SK-N-SH (cell line): Measurements from ENCODE around the gene APLP2.

Source experiments
- EP300 ChIP-seq, 2 experiments: IDR thresholded peaks; 2 replicates each; pipeline versions ENCODE4 v1.4.0 to v1.6.1; 2012; ENCODE audit warnings: borderline replicate concordance in 1 of 2, low read depth in 1 of 2, low read length in 1 of 2
- MEF2A ChIP-seq: IDR thresholded peaks from 2 replicates; pipeline ENCODE4 v1.4.0; 2012; ENCODE audit warnings: low read depth, borderline replicate concordance
- NFIC ChIP-seq: IDR thresholded peaks from 2 replicates; pipeline ENCODE4 v1.4.0; 2012; ENCODE audit warnings: borderline replicate concordance
- NRF1 ChIP-seq: IDR thresholded peaks from 2 replicates; pipeline ENCODE4 v1.6.1; 2012; ENCODE audit warnings: low read depth, mild to moderate bottlenecking, low read length
- POLR2AphosphoS5 ChIP-seq: IDR thresholded peaks from 2 replicates; pipeline ENCODE4 v1.6.1; 2012; ENCODE audit warnings: low read depth, low read length
- RAD21 ChIP-seq: IDR thresholded peaks from 2 replicates; pipeline ENCODE4 v1.6.1; 2012; ENCODE audit warnings: mild to moderate bottlenecking, low read length
- SIN3A ChIP-seq: IDR thresholded peaks from 2 replicates; pipeline ENCODE4 v1.6.1; 2012; ENCODE audit warnings: low read depth, mild to moderate bottlenecking, low read length, moderate library complexity, borderline replicate concordance
- TAF1 ChIP-seq: IDR thresholded peaks from 2 replicates; pipeline ENCODE4 v1.6.1; 2012; ENCODE audit warnings: low read depth, mild to moderate bottlenecking, low read length, moderate library complexity, borderline replicate concordance
- USF1 ChIP-seq: IDR thresholded peaks from 2 replicates; pipeline ENCODE4 v1.4.0; 2012; ENCODE audit warnings: low read depth, borderline replicate concordance
- USF2 ChIP-seq: fragments of 150-350 bp; IDR thresholded peaks from 2 replicates; pipeline ENCODE4 v1.6.1; 2017; ENCODE audit warnings: antibody characterized with exemption, low read length, low read depth, borderline replicate concordance
- YY1 ChIP-seq: IDR thresholded peaks from 2 replicates; pipeline ENCODE4 v1.4.0; 2012; ENCODE audit warnings: low read depth, mild to moderate bottlenecking
- TF ChIP-seq, protein P1 (sequence below): fragments of 200-600 bp; sonication (generic); IDR thresholded peaks from 2 replicates; pipeline ENCODE4 v1.6.1; 2017; ENCODE audit warnings: antibody characterized with exemption, mild to moderate bottlenecking, moderate library complexity
- TF ChIP-seq, protein P2 (sequence below): IDR thresholded peaks from 2 replicates; pipeline ENCODE4 v1.6.1; 2012; ENCODE audit warnings: mild to moderate bottlenecking, low read depth, low read length, moderate library complexity

- TF ChIP-seq, protein P1, sequence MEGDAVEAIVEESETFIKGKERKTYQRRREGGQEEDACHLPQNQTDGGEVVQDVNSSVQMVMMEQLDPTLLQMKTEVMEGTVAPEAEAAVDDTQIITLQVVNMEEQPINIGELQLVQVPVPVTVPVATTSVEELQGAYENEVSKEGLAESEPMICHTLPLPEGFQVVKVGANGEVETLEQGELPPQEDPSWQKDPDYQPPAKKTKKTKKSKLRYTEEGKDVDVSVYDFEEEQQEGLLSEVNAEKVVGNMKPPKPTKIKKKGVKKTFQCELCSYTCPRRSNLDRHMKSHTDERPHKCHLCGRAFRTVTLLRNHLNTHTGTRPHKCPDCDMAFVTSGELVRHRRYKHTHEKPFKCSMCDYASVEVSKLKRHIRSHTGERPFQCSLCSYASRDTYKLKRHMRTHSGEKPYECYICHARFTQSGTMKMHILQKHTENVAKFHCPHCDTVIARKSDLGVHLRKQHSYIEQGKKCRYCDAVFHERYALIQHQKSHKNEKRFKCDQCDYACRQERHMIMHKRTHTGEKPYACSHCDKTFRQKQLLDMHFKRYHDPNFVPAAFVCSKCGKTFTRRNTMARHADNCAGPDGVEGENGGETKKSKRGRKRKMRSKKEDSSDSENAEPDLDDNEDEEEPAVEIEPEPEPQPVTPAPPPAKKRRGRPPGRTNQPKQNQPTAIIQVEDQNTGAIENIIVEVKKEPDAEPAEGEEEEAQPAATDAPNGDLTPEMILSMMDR: no peak
- TF ChIP-seq POLR2AphosphoS5: no peak
- TF ChIP-seq USF1: no peak
- TF ChIP-seq YY1: no peak
- TF ChIP-seq SIN3A: no peak
- no peak for TF ChIP-seq EP300 (IDR thresholded peaks at IDR 0.05; ENCODE audit: borderline replicate concordance in 1 of 2, low read depth in 1 of 2, low read length in 1 of 2)
- TF ChIP-seq MEF2A: no peak; the same call in 1 of the 2 replicates
- no peak for TF ChIP-seq TAF1
- no peak for TF ChIP-seq USF2
- TF ChIP-seq NFIC: 0 out of 2 replicates have a peak, but pooled peaks have one; percentile 33
- TF ChIP-seq, protein P2, sequence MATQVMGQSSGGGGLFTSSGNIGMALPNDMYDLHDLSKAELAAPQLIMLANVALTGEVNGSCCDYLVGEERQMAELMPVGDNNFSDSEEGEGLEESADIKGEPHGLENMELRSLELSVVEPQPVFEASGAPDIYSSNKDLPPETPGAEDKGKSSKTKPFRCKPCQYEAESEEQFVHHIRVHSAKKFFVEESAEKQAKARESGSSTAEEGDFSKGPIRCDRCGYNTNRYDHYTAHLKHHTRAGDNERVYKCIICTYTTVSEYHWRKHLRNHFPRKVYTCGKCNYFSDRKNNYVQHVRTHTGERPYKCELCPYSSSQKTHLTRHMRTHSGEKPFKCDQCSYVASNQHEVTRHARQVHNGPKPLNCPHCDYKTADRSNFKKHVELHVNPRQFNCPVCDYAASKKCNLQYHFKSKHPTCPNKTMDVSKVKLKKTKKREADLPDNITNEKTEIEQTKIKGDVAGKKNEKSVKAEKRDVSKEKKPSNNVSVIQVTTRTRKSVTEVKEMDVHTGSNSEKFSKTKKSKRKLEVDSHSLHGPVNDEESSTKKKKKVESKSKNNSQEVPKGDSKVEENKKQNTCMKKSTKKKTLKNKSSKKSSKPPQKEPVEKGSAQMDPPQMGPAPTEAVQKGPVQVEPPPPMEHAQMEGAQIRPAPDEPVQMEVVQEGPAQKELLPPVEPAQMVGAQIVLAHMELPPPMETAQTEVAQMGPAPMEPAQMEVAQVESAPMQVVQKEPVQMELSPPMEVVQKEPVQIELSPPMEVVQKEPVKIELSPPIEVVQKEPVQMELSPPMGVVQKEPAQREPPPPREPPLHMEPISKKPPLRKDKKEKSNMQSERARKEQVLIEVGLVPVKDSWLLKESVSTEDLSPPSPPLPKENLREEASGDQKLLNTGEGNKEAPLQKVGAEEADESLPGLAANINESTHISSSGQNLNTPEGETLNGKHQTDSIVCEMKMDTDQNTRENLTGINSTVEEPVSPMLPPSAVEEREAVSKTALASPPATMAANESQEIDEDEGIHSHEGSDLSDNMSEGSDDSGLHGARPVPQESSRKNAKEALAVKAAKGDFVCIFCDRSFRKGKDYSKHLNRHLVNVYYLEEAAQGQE: no peak; the same call in 1 of the 2 replicates
- no peak for TF ChIP-seq NRF1
- TF ChIP-seq RAD21: 0 out of 2 replicates have a peak, but pooled peaks have one; percentile 9
Measured at GRCh38 chr11:130068986-130069658, 572 bp upstream of the APLP2 start.
